ENCODE results near the gene BOC. TPM values are rescaled to one million over a fixed set of nuclear protein-coding genes. Genes with fewer than 3 reads are reported as not detected.

Gene BOC
- total and polyA plus RNA-seq, 2 of the 13 experiments (the other 11 are each of a cell fraction or from before 2014, with no cell fraction given), result 0.04 TPM; not detected in 1

- no peak overlapping the region for H3K4me2 ChIP-seq (ENCODE audit: low read depth, low read length)
- intact Hi-C loops (cut with micrococcal nuclease; ENCODE audit: unreplicated experiment), result no loop called here
- H3K9me3 ChIP-seq (ENCODE audit: low read length), result no peaks in the 10 kb centered on the region
- 0% methylated on average over 1 of the region's 1 CpG for WGBS (ENCODE audit: low lambda C conversion rate)
- no peaks in the 10 kb centered on the region for H3K36me3 ChIP-seq (replicated peaks in 1 of 2; ENCODE audit: control insufficient read depth in 1 of 2, insufficient read depth in 2 of 2, low read length in 2 of 2)
- no peaks in the 10 kb centered on the region for H3K4me1 ChIP-seq (ENCODE audit: insufficient read depth, low read length)
- in situ Hi-C loops (cut with HindIII; ENCODE audit: extremely low pct_ligation_motif_present, low pct_unique_long_range_greater_than_20kb), result no loop called here
- no peak overlapping the region for H3K4me3 ChIP-seq (replicated peaks in 1 of 3; ENCODE audit: insufficient read depth in 1 of 3, low read depth in 2 of 3, low read length in 3 of 3)
- BruUV-seq (replicated peaks), result no TSS peak
- POLR2A ChIA-PET, result no interaction called here
- H2AFZ ChIP-seq (ENCODE audit: low read length), result no peak overlapping the region
- DNase-seq (ENCODE audit: low spot score) (no peak), FAIRE-seq (no peak), ATAC-seq (no peak)
- H3K27me3 ChIP-seq (ENCODE audit: control insufficient read depth in 1 of 2, insufficient read depth in 2 of 2, low read length in 2 of 2), result peaks cover 0 to 2% of the 10 kb centered on the region in 2 experiments; a peak in 1 of 5 replicates
- no peak overlapping the region for H3K9ac ChIP-seq (ENCODE audit: insufficient read depth, low read depth, low read length)
- no peak overlapping the region for H3K27ac ChIP-seq (ENCODE audit: extremely low read length, insufficient read depth, low read length)
- CTCF ChIA-PET (ENCODE audit: low intra/inter-chr PET ratio, low total read pairs), result no interaction called here
- no peaks in the 10 kb centered on the region for H4K20me1 ChIP-seq (ENCODE audit: insufficient read depth, low read length)
- no peak for TF ChIP-seq KLF16 (CRISPR knock-in tag; IDR thresholded peaks at IDR 0.05)
- TF ChIP-seq ZNF33A (CRISPR knock-in tag; IDR thresholded peaks at IDR 0.05; ENCODE audit: borderline replicate concordance), result no peak
- no peak for TF ChIP-seq SPEN (CRISPR knock-in tag; IDR thresholded peaks at IDR 0.05; ENCODE audit: low read depth)
- no peak for TF ChIP-seq ZNF446 (CRISPR knock-in tag; IDR thresholded peaks at IDR 0.05)
- TF ChIP-seq CBX2 (IDR thresholded peaks at IDR 0.05; ENCODE audit: low read depth, low read length), result no peak
- TF ChIP-seq CBX2 (CRISPR knock-in tag; IDR thresholded peaks at IDR 0.05; ENCODE audit: low read depth), result no peak
- TF ChIP-seq ZMAT5 (CRISPR knock-in tag; IDR thresholded peaks at IDR 0.05; ENCODE audit: borderline replicate concordance, low read depth), result no peak
- TF ChIP-seq ZBTB7A (CRISPR knock-in tag; IDR thresholded peaks at IDR 0.05), result no peak
- no peak for TF ChIP-seq ZNF143 (CRISPR knock-in tag; IDR thresholded peaks at IDR 0.05)
- TF ChIP-seq AKAP8 (CRISPR knock-in tag; IDR thresholded peaks at IDR 0.05), result no peak
- no peak for TF ChIP-seq SRSF1 (optimal IDR thresholded peaks at IDR 0.05; ENCODE audit: low read depth, low read length)
- TF ChIP-seq ELF1 (CRISPR knock-in tag; IDR thresholded peaks at IDR 0.05), result no peak
- TF ChIP-seq LCORL (IDR thresholded peaks at IDR 0.05), result no peak
- no peak for TF ChIP-seq LCORL (CRISPR knock-in tag; IDR thresholded peaks at IDR 0.05)
- TF ChIP-seq ZNF512 (CRISPR knock-in tag; IDR thresholded peaks at IDR 0.05), result no peak
- TF ChIP-seq ZFP91 (CRISPR knock-in tag; IDR thresholded peaks at IDR 0.05; ENCODE audit: borderline replicate concordance), result no peak
- no peaks in the 10 kb centered on the region for H3K79me2 ChIP-seq (ENCODE audit: insufficient read depth, low read length)
Measured at GRCh38 chr3:113174304-113174703, 37.1 kb upstream of the BOC start.

Data from HepG2 (cell line).